GM06990 (cell line): ENCODE measurements around the gene CAPZA2.
"Not testable (repeated sequence)": the region's sequence is repeated elsewhere in the genome, so short reads cannot be mapped to it uniquely, and the experiment has no call there.

ENCODE experiments used
- DNase-seq: peaks from one replicate; pipeline ENCODE4 v3.0.0-alpha.2; 2011; ENCODE audit not compliant: insufficient read length; ENCODE audit errors: extremely low read depth
- H3K27me3 ChIP-seq: replicated peaks from 2 replicates; pipeline ENCODE4 v1.6.0; 2011; ENCODE audit warnings: low read length; ENCODE audit not compliant: control insufficient read depth, insufficient read depth
- H3K36me3 ChIP-seq: 2 replicates; pipeline ENCODE4 v1.5.1; 2011; ENCODE audit warnings: low read length; ENCODE audit not compliant: control insufficient read depth, insufficient read depth
- H3K4me3 ChIP-seq: replicated peaks from 2 replicates; pipeline ENCODE4 v1.5.1; 2011; ENCODE audit warnings: low read depth, mild to moderate bottlenecking, control low read depth, low read length
- CTCF ChIP-seq: IDR thresholded peaks from 2 replicates; pipeline ENCODE4 v1.5.1; 2011; ENCODE audit warnings: low read length, control low read depth, mild to moderate bottlenecking, inconsistent platforms; ENCODE audit not compliant: insufficient read depth, poor library complexity, severe bottlenecking

The CAPZA2 gene

DNA sequence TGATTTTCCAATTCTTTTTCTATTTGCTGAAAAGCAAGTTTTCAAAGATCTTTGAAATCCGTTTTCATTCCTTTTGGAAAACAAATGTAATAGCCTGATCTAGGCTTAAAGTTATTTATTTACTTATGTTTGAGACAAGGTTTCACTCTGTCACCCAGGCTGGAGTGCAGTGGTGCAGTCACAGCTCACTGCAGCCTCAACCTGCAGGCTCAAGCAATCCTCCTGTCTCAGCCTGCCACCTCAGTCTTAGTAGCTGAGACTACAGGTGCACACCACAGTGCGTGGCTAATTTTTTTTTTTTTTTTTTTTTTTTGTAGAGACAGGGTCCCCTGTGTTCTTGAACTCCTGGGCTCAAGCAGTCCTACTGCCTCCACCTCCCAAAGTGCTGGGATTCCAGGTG is 95.5 kb downstream of the CAPZA2 start:
- no peak for TF ChIP-seq CTCF
- peak; percentile 54 for DNase-seq
- Histone ChIP-seq H3K36me3 (no peaks in the 10 kb centered on the region), H3K27me3 (no peaks in the 10 kb centered on the region), H3K4me3 (no peak overlapping the region)

- not testable (repeated sequence) for H3K27me3 ChIP-seq
Measured at GRCh38 chr7:116961966-116962673, 99.7 kb downstream of the CAPZA2 start.

DNA sequence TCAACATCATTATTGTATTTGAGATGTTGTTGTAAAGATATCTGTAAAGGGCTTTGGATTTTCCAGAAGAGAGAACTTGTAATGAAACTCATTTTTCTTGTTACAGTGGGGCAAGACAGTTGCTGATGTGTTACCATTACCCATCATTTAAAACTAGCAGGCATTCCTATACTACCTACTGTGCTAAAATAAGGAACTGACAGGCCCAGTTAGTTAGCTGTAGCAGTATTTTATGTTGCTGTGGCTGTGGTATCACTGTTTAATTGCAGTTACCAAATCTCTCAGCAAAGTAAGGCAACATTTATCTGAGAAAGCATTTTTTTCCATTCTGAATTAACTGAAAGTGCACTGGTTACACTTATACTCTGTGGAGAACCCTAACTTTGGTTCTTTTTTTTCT is 100.8 kb downstream of the CAPZA2 start:
- no peak overlapping the region for H3K4me3 ChIP-seq
- H3K36me3 ChIP-seq = no peaks in the 10 kb centered on the region
- no peaks in the 10 kb centered on the region for H3K27me3 ChIP-seq
- TF ChIP-seq CTCF = no peak
- no peak for DNase-seq

More at GRCh38 chr7:116961966-116962673, 99.7 kb downstream of the CAPZA2 start:
- not testable (repeated sequence) for H3K36me3 ChIP-seq, DNase-seq, H3K4me3 ChIP-seq

- Histone ChIP-seq H3K36me3 (no peaks in the 10 kb centered on the region), H3K27me3 (no peaks in the 10 kb centered on the region), H3K4me3 (no peak overlapping the region)
- TF ChIP-seq CTCF = no peak
- DNase-seq = no peak
Measured at GRCh38 chr7:116966601-116967000, 104.2 kb downstream of the CAPZA2 start.

DNA sequence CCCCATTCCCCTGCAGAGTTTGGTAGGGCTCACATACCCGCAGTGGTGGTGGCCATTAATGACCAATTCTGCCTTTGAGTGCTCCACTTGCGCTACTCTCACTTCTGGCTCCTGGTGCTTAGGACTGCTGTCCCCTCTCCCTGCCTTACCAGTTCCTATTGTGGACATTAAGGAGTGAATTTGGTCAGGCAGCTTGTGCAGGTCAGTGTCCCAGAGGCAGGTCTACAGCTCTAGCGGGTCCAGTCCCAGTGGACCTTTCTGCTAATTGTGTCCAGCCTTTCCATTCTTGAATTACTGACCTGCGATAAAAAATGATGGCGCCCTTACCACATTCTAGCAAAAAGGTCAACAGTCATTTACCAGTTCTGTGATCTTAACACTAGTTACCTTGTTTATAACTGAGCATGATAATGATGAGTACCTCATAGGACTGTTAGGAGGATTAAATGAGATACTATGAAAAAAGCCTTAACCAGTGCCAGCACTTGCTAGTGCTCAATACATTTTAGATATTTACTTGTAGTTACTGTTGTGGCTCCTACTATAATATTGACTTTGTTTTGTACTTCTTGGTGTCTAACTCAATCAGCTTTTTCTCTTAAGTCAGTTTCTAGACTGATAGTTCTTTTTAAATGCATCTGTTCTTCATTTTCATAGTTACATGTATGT is 105.0 kb downstream of the CAPZA2 start:
- no peak for DNase-seq
- TF ChIP-seq CTCF = no peak
- Histone ChIP-seq H3K36me3 (no peaks in the 10 kb centered on the region), H3K27me3 (no peaks in the 10 kb centered on the region), H3K4me3 (no peak overlapping the region)

GRCh38 chr7:116967983-116968382 is 105.6 kb downstream of the CAPZA2 start:
- no peak for TF ChIP-seq CTCF
- no peak for DNase-seq
- Histone ChIP-seq H3K4me3 (no peak overlapping the region), H3K36me3 (no peaks in the 10 kb centered on the region; the same call in 1 of the 2 replicates), H3K27me3 (no peaks in the 10 kb centered on the region)
